ENCODE results near the gene CITED2. TPM values are rescaled to one million over a fixed set of nuclear protein-coding genes. Genes with fewer than 3 reads are reported as not detected.
A peak's percentile ranks its signal among the peaks of the same experiment; 100 is the strongest.

CITED2 gene
- total RNA-seq, 1 donor from 2014 or later, result 10.3 TPM

DNA sequence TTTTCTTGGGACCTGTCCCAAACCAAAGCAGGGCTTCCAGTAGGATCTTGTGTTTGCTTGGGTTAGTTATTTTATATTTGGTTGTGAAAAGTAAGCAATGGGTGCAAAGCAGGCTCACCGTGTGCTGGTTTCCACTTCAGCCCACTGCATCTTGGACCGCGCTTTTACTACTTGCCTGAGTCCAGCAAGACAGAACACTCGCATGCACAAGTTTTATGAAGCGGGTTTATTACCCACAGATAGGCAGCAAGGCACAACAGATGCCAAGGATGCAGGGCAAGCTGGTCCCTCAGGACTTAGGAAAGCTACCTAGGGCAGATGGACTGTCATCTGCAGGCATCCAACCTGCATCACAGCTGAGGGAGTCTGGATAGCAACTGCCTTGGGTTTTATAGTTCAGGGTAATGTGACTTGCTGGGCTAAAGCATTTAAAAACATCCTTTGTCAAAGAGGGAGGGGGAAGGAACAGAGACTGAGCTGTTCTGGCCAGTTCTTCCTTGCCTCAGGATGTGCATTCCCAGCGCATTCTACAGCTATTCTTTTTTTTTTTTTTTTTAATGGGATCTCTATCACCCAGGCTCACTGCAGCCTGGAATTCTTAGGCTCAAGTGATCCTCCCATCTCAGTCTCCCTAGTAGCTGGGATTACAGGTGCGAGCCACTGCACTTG is 18.5 kb downstream of the CITED2 start:
- DNase-seq (ENCODE audit: low read depth), result no peak
- Histone ChIP-seq H3K27me3 (ENCODE audit: control insufficient read depth, insufficient read depth, low read length) (peaks cover 2% of the 10 kb centered on the region), H3K4me3 (ENCODE audit: low read depth, low read length) (no peak overlapping the region), H3K36me3 (ENCODE audit: control insufficient read depth, insufficient read depth, low read length) (no peaks in the 10 kb centered on the region)
- TF ChIP-seq CTCF (IDR thresholded peaks at IDR 0.05; ENCODE audit: insufficient read depth, low read length, severe bottlenecking), result no peak
- no peak for FAIRE-seq

GRCh38 chr6:139355172-139355571 is 19.3 kb downstream of the CITED2 start:
- Histone ChIP-seq H3K27me3 (ENCODE audit: control insufficient read depth, insufficient read depth, low read length) (peaks cover 2% of the 10 kb centered on the region), H3K36me3 (ENCODE audit: control insufficient read depth, insufficient read depth, low read length) (no peaks in the 10 kb centered on the region), H3K4me3 (ENCODE audit: low read depth, low read length) (no peak overlapping the region)
- DNase-seq (ENCODE audit: low read depth), result no peak
- no peak for FAIRE-seq
- no peak for TF ChIP-seq CTCF (IDR thresholded peaks at IDR 0.05; ENCODE audit: insufficient read depth, low read length, severe bottlenecking)

DNA sequence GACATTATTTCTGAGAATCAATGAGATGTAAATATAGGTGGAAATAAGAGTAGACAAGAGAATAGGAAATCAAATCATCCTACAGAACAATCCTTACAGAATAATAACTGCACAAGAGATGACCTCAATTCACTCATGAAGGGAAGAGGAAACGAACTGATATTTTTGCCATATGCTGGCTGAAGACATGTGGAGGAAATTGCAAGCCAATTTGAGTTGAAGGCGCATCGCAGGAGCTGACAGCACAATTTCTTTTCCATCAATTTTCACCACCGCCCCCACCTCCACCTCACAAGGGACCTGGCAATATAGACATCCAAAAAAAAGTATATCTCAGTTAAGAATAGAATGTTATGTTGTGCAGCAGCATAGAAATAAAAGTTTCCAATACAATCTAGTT is 20.3 kb downstream of the CITED2 start:
- no peak for TF ChIP-seq CTCF (IDR thresholded peaks at IDR 0.05; ENCODE audit: insufficient read depth, low read length, severe bottlenecking)
- no peak overlapping the region for H3K4me3 ChIP-seq (ENCODE audit: low read depth, low read length)
- no peak for DNase-seq (ENCODE audit: low read depth)
- no peak for FAIRE-seq
- peaks cover 2% of the 10 kb centered on the region for H3K27me3 ChIP-seq (ENCODE audit: control insufficient read depth, insufficient read depth, low read length)
- H3K36me3 ChIP-seq (ENCODE audit: control insufficient read depth, insufficient read depth, low read length), result no peaks in the 10 kb centered on the region

DNA sequence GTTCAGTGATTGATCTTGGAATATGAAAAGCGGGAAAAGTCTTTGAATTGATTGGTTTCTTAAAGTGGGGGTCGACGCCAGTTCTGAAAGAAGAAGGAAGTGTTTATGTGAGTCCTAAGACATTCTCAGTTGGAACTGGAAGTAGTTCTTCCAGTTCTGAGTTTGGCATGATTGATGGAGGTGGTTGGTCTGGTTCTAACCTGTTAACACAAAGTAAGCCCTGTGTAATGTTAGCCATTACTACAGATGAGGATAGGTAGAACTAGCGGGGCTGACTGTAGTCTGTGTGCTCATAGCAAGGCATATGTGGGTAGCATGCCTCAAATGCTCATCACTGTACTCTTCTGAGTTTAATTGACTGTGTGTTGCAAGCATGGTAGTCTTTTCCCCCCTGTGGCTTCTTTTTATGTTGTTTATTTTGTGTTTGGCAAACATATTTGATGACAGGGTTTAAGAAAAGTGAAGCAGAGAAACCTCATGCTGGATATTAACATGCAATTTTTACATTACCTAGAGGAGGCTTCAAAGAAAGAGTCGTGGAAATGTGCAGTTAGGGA is 24.9 kb downstream of the CITED2 start:
- no peak for TF ChIP-seq CTCF (IDR thresholded peaks at IDR 0.05; ENCODE audit: insufficient read depth, low read length, severe bottlenecking)
- peak; percentile 80 for FAIRE-seq
- peak; percentile 79 for DNase-seq (ENCODE audit: low read depth)

GRCh38 chr6:139346392-139346791 is 28.1 kb downstream of the CITED2 start:
- no peak for TF ChIP-seq CTCF (IDR thresholded peaks at IDR 0.05; ENCODE audit: insufficient read depth, low read length, severe bottlenecking)
- Histone ChIP-seq H3K36me3 (ENCODE audit: control insufficient read depth, insufficient read depth, low read length) (no peaks in the 10 kb centered on the region), H3K4me3 (ENCODE audit: low read depth, low read length) (no peak overlapping the region), H3K27me3 (ENCODE audit: control insufficient read depth, insufficient read depth, low read length) (no peaks in the 10 kb centered on the region)
- DNase-seq (ENCODE audit: low read depth) (no peak), FAIRE-seq (no peak)

More for the DNA sequence above, 24.9 kb downstream of the CITED2 start:
- Histone ChIP-seq H3K27me3 (ENCODE audit: control insufficient read depth, insufficient read depth, low read length) (no peaks in the 10 kb centered on the region), H3K36me3 (ENCODE audit: control insufficient read depth, insufficient read depth, low read length) (no peaks in the 10 kb centered on the region), H3K4me3 (ENCODE audit: low read depth, low read length) (no peak overlapping the region)

Data from bronchial epithelial cell (primary cell).